Measurements from ENCODE around the gene KSR2. TPM values are rescaled to one million over a fixed set of nuclear protein-coding genes. Genes with fewer than 3 reads are reported as not detected.

Gene KSR2
- total RNA-seq, 1 experiment from 2014 or later: not detected

DNA sequence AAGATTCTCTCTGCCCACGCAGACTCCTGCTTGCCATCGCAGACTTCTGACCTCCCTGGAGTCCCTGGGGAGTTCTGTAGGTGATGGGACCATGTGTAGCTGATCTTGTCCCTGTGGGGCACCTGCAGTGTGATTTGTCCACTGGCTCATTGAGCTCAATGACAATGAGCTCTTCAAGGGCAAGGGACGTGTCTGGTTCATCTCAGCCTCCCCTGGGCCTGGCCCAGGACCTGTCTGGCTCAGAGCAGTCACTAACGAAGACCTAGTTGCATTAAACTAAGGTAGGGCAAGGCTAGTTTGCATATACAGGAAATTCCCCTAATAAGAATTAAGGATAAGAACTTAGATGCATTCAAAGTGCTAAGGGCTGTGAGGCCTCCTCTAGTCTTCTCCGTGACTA, 361.8 kb downstream of the KSR2 start:
- H3K9me3 ChIP-seq (ENCODE audit: low read depth, low read length, poor library complexity, severe bottlenecking): no peaks in the 10 kb centered on the region
- H3K4me3 ChIP-seq (ENCODE audit: low read depth, low read length, poor library complexity, severe bottlenecking): no peak overlapping the region
- CTCF ChIA-PET: no interaction called here
- TF ChIP-seq, protein P1, sequence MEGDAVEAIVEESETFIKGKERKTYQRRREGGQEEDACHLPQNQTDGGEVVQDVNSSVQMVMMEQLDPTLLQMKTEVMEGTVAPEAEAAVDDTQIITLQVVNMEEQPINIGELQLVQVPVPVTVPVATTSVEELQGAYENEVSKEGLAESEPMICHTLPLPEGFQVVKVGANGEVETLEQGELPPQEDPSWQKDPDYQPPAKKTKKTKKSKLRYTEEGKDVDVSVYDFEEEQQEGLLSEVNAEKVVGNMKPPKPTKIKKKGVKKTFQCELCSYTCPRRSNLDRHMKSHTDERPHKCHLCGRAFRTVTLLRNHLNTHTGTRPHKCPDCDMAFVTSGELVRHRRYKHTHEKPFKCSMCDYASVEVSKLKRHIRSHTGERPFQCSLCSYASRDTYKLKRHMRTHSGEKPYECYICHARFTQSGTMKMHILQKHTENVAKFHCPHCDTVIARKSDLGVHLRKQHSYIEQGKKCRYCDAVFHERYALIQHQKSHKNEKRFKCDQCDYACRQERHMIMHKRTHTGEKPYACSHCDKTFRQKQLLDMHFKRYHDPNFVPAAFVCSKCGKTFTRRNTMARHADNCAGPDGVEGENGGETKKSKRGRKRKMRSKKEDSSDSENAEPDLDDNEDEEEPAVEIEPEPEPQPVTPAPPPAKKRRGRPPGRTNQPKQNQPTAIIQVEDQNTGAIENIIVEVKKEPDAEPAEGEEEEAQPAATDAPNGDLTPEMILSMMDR (conservative IDR thresholded peaks at IDR 0.05; ENCODE audit: low read depth, low read length): no peak
- TF ChIP-seq EZH2 (IDR thresholded peaks at IDR 0.05; ENCODE audit: borderline replicate concordance, low read depth, low read length, poor library complexity, severe bottlenecking): no peak
- intact Hi-C loops (cut with micrococcal nuclease; ENCODE audit: unreplicated experiment): no loop called here
- no peaks in the 10 kb centered on the region for H3K36me3 ChIP-seq (ENCODE audit: insufficient read depth, low read length, poor library complexity, severe bottlenecking)
- peaks cover 8% of the 10 kb centered on the region for H3K27me3 ChIP-seq (replicated peaks; ENCODE audit: insufficient read depth, low read depth, low read length, poor library complexity)
- no peak for DNase-seq (ENCODE audit: low spot score)
- no peak overlapping the region for H3K27ac ChIP-seq (ENCODE audit: low read depth, low read length, poor library complexity, severe bottlenecking)
- POLR2A ChIA-PET (ENCODE audit: low non-redundant PET): no interaction called here
- no TSS peak for BruUV-seq (replicated peaks)
- H3K4me1 ChIP-seq (ENCODE audit: insufficient read depth, low read length, poor library complexity, severe bottlenecking): no peaks in the 10 kb centered on the region

DNA sequence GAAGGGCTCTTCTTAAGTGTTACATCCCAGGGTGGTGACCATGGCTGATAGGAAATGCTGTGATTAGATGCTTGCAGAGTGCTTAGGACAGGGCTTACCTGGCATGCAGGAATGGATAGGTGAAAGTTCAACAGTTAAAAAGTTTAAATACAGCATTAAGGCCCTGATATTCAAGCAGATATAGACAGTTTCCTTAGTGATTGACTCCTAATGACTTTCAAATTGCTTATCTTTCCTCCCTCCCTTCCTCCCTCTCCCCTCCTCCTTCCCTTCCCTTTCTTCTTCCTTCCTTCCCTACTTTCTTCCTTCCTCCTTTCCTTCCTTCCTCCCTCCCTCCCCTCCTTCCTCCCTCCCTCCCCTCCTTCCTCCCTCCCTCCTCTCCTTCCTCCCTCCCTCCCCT, 362.8 kb downstream of the KSR2 start:
- TF ChIP-seq, protein P1 (conservative IDR thresholded peaks at IDR 0.05; ENCODE audit: low read depth, low read length): no peak
- TF ChIP-seq EZH2 (IDR thresholded peaks at IDR 0.05; ENCODE audit: borderline replicate concordance, low read depth, low read length, poor library complexity, severe bottlenecking): no peak
- Histone ChIP-seq H3K9me3 (ENCODE audit: low read depth, low read length, poor library complexity, severe bottlenecking) (no peaks in the 10 kb centered on the region), H3K4me3 (ENCODE audit: low read depth, low read length, poor library complexity, severe bottlenecking) (no peak overlapping the region), H3K36me3 (ENCODE audit: insufficient read depth, low read length, poor library complexity, severe bottlenecking) (no peaks in the 10 kb centered on the region), H3K27ac (ENCODE audit: low read depth, low read length, poor library complexity, severe bottlenecking) (no peak overlapping the region), H3K4me1 (ENCODE audit: insufficient read depth, low read length, poor library complexity, severe bottlenecking) (no peaks in the 10 kb centered on the region), H3K27me3 (replicated peaks; ENCODE audit: insufficient read depth, low read depth, low read length, poor library complexity) (peaks cover 8% of the 10 kb centered on the region)
- intact Hi-C loops (cut with micrococcal nuclease; ENCODE audit: unreplicated experiment): no loop called here
- CTCF ChIA-PET: no interaction called here
- BruUV-seq (replicated peaks): no TSS peak
- no peak for DNase-seq (ENCODE audit: low spot score)
- POLR2A ChIA-PET (ENCODE audit: low non-redundant PET): no interaction called here

DNA sequence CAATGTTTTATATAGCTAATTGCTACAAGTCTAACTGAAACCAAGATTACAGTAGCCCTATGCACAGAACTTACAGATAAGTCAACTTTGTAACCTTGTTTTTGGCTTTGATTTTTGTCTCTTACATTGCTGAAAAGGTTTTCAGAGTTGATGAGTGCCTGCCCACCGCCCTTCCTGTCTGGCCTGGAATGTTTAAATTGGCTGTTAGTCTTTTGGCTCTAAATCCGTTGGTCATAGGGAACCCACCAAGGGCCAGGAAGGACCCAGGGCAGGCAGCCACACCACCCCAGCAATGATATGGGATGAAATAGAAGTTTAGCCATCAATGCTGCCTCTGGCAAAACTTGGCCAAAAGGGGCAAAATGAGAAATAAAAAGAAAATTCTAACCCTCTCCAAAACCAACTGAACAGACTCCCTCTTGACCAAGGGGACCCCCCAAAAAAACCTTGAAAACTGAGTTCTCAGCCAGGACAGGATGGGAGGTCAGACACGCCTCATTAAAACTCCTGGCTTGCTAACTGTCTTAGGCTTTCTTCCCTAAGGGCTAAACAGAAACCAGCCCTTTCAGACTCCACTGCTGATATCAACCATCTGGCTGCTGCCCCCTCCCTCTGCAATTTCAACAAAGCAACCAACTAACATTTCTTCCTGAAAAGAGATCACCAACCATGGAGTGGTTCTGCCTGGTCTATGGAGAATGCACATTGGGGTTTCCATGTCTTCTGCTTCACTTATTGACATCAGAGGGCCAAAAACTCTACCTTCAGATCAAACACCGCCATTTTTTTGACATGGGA, 365.3 kb downstream of the KSR2 start:
- ChIA-PET CTCF (no interaction called here), POLR2A (ENCODE audit: low non-redundant PET) (no interaction called here)
- H3K9me3 ChIP-seq (ENCODE audit: low read depth, low read length, poor library complexity, severe bottlenecking): no peaks in the 10 kb centered on the region
- TF ChIP-seq EZH2 (IDR thresholded peaks at IDR 0.05; ENCODE audit: borderline replicate concordance, low read depth, low read length, poor library complexity, severe bottlenecking): no peak
- TF ChIP-seq, protein P1 (conservative IDR thresholded peaks at IDR 0.05; ENCODE audit: low read depth, low read length): 0 out of 2 replicates have a peak, but pooled peaks have one; percentile 21
- no peak overlapping the region for H3K4me3 ChIP-seq (ENCODE audit: low read depth, low read length, poor library complexity, severe bottlenecking)
- no peak overlapping the region for H3K27ac ChIP-seq (ENCODE audit: low read depth, low read length, poor library complexity, severe bottlenecking)
- no peaks in the 10 kb centered on the region for H3K36me3 ChIP-seq (ENCODE audit: insufficient read depth, low read length, poor library complexity, severe bottlenecking)
- BruUV-seq (replicated peaks): no TSS peak
- intact Hi-C loops (cut with micrococcal nuclease; ENCODE audit: unreplicated experiment): no loop called here
- peak; percentile 8 for DNase-seq (ENCODE audit: low spot score)
- no peaks in the 10 kb centered on the region for H3K4me1 ChIP-seq (ENCODE audit: insufficient read depth, low read length, poor library complexity, severe bottlenecking)
- peaks cover 10% of the 10 kb centered on the region for H3K27me3 ChIP-seq (replicated peaks; ENCODE audit: insufficient read depth, low read depth, low read length, poor library complexity)

Measured in A673 (cell line).